NCI-H1105 treated with DMSO at 0.1 percent for 48 hours (cell line): ENCODE data around the gene C2CD4D.

Experiments used
- DNase-seq: peaks from one replicate; lab custom pipeline; 2025; lab: John Stamatoyannopoulos, UW

Gene C2CD4D

DNA sequence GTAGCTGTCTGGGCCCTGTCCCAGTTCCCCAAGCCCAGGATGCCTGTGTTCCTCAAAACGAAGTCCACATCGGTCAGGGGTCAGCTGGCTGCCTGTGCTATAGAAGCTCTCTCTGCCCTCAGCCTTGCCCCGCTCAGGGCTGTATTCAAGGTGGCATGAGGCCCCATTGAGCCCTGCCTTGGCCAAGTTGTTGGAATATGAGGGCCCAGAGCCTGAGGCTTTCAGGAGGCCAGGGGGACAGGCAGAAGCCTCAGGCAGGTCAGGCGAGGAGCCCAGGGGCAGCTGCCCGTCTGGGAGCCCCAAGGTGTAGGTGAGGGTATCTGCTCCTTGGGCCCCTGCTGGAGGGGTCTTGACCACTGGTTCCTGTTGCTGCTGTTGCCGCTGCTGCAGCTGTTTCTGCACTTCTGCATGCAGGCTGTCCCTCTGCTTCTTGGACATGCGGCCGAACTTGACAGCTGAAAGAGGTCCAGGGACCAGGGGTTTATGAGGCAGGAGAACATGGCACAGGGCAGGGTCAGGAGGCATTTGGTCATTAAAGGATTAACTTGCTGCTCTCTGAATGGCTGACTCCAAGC is 24.6 kb downstream of the C2CD4D start:
- DNase-seq: no peak

DNA sequence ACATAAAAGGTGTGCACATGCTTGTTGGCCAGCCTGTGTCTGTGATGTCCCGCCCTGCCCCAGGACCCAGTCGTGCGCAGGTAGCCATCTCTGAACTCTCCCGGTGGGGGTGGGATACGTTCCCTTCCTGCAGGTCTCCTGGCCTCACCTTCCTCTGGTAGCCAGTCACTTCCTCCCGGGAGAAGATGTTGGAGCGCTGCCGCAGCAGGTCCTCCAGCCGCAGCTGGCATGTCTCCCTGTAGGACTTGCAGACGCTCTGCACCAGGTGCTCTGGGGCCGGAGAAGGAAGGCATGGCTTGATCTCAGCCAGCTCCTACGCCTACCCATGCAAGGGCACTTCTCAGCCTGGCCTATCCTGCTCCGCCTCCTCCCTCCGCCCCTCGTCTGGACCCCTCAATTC is 25.2 kb downstream of the C2CD4D start:
- DNase-seq: no peak

DNA sequence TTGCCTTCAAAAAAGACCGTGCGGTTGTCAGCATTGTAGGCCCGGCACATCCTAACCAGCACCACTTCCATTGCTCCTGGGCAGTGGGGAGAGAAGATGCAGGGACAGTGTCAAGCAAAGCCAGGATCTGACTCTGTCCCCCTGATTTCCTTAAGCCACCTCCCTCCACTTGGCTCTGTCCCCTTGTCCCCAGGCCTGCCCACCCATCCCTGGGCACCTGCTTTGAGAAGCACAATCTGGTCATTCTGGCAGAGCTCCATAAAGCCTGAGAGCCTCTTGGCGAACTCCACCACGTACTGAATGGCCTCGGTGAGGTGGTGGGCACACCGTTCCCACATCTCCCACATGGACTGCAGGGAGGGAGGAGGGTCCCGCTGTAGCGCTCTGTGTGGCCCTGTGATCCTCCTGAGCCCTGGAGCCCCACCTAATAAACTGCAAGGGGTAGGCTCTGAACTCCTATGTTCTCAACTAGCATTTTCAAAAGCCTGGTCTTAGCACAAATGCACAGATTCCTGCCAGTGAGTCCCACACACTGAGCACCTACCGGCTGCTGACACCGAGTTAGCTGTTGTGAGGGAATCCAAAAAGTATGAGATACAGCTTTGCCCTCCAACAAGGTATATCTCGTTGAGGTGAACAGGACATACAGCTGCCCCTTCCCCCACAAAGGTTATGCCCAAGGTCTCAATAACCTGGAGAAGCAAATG is 26.2 kb downstream of the C2CD4D start:
- DNase-seq: no peak

DNA sequence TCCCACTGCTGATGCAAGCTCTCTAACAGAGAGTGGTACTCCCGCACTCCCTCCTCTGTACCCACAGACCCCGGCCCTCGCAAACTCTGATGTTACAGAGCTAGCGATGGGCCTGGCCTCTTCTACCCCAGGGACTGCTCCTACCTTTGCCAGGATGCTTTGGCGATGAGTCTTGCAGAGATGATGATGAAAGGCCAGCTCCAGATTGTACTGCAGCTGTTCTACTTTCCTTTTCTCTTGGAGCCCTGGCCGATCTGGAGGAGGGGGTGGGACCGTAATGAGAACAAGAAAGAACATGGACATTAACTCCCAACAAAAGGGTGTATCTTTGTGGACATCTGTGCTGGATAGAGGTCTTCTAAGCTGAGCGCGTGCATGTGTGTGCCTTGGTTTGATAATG is 28.4 kb downstream of the C2CD4D start:
- DNase-seq: no peak

DNA sequence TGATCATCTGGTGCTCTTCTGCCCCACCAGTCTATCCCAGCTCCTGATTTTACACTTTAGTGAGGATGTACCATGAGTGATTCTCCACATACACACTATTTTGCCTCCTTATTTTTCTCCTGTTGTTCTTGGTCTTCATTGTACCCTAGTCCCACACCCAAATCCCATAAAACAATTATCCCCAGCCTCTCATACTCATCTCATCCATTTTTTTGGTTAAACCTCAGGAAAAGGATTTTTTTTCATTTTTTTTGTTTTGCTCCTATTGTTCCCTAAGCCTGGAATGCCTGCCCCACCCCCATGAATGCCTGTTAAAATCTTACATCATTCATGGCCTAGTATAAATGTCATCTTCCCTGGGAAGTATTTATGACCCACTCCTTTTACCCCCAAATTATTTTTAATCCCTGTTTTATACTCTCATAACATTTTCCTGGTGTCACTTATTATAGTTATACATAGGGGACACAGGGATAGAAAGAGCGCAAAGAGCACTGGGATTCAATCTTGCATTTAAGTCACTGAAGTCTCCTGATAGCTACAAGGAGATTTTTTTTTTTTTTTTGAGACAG is 29.5 kb downstream of the C2CD4D start:
- no peak for DNase-seq

DNA sequence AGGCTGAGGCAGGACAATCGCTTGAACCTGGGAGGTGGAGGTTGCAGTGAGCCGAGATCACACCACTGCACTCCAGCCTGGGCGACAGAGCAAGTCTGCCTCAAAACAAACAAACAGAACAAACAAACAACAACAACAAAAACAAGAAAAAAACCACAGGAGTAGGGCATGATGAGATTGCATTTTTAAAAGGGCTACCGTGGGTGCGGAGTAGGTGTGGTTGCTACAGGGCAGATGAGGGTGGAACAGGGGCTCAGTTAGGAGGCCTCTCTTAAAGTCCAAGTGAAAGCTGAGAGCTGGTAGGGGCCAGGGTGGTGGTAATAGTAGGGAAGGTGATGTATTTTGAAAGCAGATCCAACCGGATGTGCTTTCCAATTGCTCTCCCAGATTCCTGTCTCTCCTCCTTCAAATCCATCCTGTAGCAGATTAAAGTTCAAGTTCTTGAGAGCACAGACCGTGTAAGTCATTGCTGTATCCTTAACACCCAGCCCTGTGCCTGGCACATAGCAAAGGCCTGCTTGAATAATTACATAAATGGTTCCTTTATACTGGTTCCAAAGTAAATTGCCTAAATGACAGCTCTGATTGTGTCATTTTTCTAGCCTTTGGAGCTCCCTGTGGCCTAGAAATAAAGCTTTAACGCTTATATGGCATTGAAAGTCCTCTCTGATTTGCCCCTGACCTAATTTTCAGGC is 30.2 kb downstream of the C2CD4D start:
- no peak for DNase-seq

DNA sequence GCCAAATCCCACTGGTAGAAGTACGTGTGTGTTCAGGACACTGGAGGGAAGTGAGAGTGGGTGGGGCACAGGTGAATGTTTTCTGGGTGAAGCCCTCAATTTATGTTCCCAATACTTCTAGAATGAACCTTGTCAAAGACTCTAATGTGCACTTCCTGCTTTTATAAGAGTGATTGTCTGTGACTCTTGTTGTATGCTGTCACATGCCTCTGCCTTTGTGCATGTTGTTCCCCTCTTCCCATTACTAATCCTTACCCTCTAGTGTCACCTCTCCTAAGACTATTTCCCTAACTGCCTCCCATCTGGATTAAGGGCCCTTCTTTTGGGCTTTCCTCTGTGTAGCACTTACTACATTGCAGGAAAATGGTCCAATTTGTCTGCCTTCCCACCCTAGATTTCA is 31.9 kb downstream of the C2CD4D start:
- no peak for DNase-seq

DNA sequence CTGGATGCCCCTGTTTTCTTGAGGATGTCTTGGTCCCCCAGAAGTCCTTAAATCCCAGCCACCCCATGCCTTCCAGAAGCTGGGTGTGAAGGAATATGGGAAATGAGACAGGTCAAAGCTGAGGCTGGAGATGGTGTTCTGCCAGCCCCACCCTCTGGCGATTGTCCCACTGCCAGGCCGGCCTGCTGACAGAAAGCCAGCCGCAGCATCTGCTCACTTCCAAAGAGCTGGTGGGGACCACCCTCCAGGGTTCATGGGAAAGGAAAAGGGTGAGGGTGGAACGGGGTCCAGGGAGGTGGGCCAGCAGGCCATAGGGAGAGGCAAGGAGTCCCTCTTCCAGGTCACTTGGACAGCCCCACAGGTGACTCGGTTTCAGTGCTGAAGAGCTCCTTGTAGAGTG is 32.5 kb downstream of the C2CD4D start:
- DNase-seq: no peak

DNA sequence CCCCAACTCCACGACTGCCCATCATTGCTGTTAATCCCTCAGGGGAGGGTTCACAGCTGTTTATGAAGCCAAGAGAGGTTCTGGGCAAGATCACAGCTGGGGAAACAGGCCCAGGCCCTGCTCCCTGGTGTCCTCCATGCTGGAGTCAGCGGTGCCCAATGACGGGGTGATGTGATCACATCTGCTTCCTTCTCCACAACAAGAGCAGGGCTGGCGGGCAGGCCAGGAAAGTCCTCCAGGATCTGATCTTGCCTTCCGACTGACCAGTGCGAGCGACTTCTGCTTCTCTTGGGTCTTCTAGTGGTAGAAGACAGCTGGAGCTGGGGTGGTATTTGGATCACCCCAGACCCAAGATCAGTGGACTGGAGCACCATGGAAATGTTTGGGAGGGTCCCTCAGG is 33.5 kb downstream of the C2CD4D start:
- DNase-seq: no peak

DNA sequence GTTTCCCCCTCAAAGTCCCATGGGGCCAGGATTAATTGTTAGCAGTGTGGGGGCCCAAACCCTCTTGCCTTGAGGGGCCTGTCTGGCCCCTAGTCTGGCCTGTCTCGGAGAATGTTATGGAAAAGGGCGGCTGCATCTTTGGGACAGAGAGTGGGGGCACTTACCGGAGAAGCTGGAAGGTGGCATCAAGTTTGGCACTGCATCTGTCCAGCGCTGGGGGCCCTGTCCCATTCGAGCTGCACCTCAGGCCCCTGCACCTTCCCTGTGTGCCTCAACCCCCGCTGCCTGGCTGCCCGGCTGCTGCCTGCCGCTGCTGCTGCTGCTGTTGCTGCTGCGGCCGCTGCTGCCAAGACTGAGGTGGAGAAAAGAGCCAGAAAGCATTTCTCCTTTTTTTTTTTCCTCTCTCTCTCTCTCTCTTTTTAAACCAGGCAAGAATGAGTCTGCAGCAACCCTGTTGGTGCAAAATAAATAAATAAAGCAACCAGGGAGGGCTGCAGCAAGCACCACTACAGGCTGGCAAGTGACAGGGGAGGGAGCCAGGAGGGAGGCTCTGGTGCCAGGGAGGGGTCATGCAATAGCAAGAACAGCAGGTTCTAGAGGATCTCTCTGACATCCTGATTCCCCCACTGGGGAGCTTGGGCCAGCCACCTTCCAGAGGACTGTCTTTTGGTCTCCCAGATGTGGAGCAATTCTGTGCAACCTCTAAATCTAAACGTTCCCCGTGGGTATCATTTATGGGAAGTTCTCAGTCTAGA is 34.4 kb downstream of the C2CD4D start, which contains the start of gene LINGO4:
Gene LINGO4 (minus strand): TSS at position 354 of the 755 bp plus-strand sequence. CDS start 2,715 bp downstream, outside the sequence.
- DNase-seq: no peak

DNA sequence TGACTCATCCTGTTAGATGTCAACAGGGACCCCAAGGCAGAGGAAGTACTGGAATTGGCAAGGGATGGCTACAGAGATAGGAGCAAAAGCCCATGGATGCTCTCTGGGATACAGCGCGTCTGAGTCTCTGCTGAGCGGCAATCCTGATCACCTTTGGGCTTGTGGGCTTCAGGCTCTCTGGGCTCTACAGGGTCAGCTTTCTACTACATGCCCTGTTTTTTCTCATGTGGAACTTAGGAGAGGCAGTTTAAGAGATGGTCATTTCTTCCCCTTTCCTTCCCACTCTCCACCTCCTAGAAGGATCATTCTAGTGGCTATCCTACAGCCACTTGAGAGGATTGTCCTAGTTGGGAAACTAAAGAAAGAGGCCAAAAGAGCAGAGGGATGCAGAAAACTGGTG is 35.7 kb downstream of the C2CD4D start:
- DNase-seq: no peak

DNA sequence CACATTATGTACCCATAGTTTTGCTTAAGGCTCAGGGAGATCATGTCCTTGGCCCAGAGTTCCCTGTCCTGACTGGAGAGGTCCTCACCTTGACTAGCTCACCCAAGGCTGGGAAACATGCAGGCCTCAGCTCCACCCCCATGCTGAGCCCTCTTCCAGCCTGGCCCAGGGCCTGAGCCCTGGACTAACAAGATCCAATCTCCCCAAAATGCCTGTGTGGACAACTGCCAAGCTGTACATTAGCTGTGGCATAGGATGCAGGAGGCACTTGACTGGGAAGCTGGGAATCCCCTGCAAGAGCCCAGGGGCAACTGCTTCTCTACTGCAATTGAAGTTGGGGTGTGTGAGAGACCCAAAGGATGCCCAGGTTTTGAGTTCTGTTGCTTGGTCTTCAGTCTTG is 36.5 kb downstream of the C2CD4D start:
- no peak for DNase-seq

DNA sequence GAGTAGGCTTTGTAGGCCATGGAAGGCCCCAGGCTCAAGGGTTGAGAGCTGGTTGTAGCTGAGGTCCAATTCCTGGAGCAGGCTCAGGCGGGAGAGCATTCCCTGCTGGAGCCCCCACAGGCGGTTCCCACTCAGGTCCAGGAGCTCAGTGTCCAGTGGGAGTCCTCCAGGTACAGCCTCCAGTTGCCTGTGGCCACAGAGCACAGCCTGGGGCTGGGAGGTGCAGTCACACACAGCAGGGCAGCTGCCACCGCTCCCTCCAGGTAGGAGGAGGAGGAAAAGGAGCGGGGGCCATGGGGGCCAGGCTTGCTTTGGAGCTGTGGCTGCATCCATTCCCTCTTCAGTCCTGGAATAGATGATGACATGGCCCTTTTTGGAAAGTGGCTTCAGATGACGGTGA is 37.2 kb downstream of the C2CD4D start:
- no peak for DNase-seq

DNA sequence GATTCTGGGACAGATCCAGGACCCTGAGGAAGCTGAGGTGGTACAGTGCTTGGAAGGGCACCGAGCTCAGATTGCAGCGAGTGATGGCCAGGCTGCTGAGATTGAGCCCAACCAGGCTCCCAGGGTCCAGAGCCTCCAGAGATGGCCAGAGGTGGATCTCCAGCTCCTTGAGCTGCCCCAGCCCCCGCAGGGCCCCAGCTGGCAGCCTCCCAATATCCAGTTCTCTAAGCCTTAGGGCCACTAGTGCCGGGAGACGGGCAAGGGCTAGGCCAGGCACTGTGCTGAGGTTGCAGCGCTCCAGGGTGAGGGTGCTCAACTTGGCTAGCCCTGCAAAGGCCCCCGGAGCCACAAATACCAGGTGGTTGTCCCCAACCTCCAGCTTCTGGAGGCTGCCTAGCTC is 37.8 kb downstream of the C2CD4D start:
- no peak for DNase-seq

DNA sequence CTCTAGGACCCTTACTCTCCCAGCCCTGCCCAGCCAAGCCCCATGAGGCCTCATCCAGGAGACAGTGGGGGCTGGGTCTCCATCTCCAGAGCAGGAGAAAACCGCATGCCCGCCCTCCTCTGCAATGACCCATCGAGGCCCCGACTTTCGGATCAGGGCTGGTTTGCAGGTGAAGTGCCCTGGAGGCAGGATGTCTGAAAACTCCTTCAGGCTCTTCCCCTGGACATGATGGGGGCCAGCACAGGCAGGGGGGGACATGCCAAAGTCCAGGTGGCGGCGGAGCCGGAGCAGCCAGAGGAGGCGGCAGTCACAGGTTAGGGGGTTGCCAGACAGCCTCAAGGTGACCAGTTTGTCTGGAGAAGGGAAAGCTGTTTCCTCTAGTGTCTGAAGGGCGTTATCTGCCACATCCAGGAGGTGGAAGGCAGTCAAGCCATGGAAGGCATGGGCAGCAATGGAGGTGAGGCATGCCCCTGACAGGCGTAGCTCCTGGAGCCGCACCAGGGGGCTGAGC is 38.3 kb downstream of the C2CD4D start:
- no peak for DNase-seq

DNA sequence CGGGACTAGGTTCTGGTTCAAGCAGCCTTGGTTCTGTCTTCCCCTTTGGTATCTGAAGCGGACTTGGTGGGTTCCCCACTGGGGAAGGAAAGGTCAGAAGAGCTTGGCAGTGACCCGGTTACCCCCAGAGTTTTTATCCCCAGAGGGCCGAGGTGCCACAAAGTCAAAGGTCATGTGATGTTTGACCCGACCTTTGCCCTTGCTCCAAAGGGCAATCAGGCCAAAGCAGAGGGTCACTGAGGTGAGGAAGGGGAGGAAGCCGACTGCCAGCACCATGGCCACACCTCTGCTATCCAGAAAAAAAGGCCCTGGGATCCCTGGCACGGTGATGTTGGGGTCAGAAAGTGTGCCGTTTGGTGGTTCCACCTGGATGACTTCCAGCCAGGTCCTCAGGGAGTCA is 38.8 kb downstream of the C2CD4D start:
- no peak for DNase-seq

DNA sequence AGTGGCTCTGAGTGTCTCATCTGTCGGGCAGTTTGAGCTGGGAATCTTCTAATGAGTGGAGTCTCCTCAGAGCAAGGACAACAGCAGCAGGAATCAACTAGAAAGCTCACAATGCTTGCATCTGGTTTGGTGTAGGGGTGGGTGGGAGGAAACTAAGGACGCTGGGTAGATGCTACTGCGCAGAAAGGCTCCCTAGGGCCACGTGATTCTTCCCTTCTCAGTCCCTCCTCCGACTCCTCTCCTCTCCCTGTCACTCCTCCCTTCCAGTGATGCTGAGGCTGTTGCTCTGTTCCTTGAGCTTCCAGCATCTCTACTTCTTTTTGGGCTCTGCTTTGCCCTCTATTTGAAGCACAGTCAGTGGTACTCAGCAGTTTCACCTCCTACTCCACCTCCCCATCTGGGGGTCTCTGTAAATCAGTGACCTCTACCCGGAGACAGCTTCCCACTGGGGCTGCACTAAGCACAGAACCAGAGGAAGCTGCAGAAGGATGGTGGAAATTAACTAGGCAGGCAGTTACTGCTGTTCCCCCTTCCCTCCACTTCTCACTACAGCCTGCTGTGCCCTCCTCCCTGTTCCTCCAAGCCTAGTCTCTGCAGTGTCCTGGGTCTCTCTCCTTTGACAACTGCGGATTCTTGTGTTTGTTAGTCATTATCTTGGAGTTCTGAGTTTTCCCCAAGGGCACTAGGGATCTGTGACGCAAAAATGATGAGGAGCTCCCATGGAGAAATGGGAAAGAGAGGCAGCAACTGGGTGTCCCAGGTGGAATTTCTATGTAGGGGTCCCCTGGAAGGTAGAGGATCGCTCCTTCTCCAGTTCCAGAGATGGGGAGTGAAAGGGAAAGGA is 40.2 kb downstream of the C2CD4D start:
- no peak for DNase-seq

DNA sequence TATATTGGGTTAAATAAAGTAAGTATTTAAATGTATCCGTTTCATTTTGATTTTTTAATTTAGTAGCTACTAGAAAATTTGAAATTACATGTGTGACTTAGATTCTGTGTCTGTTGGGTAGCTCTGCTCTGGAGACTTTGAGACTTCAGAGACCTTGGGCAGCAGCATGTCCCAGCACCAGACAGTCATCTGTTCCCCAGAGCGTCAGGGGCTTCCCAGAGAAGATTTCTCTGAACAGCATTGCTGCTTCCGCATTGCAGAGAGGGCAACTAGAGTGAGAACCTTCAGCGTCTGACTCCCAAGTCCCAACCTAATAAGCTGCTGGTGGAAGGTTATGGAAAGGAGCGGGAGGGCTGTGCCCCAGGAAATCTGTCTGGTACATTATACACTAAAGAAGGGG is 41.0 kb downstream of the C2CD4D start:
- no peak for DNase-seq

DNA sequence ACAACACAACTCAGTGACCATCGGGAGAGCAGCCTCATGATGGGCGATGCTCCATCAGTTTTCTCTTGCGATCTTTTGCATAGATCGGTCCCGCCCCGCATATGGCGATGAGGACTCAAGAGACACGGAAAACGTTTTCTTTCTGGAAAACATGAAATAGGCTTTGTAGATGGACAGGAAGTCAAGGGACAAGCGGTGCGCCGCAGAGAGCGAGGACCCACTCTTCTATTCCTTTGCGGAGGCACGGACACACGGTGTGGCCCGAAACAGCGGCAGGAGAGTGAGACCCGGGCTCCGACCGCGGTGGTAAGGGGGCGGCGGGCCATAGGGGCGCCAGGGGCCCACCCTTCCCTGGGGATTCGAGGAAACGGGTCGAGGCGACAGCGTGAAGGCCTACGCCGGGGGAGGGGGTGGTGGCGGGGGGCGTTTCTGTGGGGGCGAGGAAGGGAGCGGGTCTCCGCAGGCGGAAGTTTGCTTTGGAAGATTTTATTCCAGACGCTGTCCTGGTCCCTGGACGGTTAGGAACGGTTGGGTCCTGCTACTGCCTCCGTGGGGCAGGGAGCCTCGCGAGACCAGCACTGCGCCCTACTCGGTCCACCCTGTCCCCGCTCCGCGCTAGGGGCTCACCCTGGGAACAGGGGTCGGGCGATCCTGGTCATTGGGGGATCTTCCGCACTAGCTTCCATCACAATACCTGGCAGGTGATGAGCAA is 48.5 kb downstream of the C2CD4D start:
- peak; percentile 26 for DNase-seq
